Measurements from ENCODE around the gene SLC39A3.

GRCh38 chr19:2766594-2767372 is 27.0 kb upstream of the SLC39A3 start:
- TF ChIP-seq EZH2 (IDR thresholded peaks at IDR 0.05) (no peak), POLR2AphosphoS5 (IDR thresholded peaks at IDR 0.05; ENCODE audit: borderline replicate concordance, low read depth, low read length) (no peak), FOXP2 (optimal IDR thresholded peaks at IDR 0.05; ENCODE audit: control extremely low read depth, extremely low read length, insufficient read depth) (no peak)

All from SK-N-MC (cell line).